Duodenal mucosa (tissue), 2 donors: ENCODE measurements around the gene IRGC.

Experiments
- H3K27ac ChIP-seq: one replicate; pipeline ENCODE4 v1.7.0; 2013; ENCODE audit warnings: low read depth, low read length
- H3K27me3 ChIP-seq, 2 donors: one replicate each; pipeline ENCODE4 v1.7.0; 2013; ENCODE audit warnings: low read length in 2 of 2, control low read depth in 1 of 2; ENCODE audit not compliant: insufficient read depth in 2 of 2, control insufficient read depth in 1 of 2
- H3K36me3 ChIP-seq, 2 donors: one replicate each; pipeline ENCODE4 v1.7.0; 2013; ENCODE audit warnings: low read length in 2 of 2, control low read depth in 1 of 2; ENCODE audit not compliant: insufficient read depth in 2 of 2, control insufficient read depth in 1 of 2
- H3K4me1 ChIP-seq, 2 donors: one replicate each; pipeline ENCODE4 v1.7.0; 2013; ENCODE audit warnings: low read length in 2 of 2, control low read depth in 1 of 2; ENCODE audit not compliant: insufficient read depth in 2 of 2, control insufficient read depth in 1 of 2
- H3K4me3 ChIP-seq, 2 donors: one replicate each; pipeline ENCODE4 v1.7.0; 2013; ENCODE audit warnings: low read length in 2 of 2, low read depth in 1 of 2
- H3K9ac ChIP-seq, 2 donors: one replicate each; pipeline ENCODE4 v1.7.0; 2013; ENCODE audit warnings: low read length in 2 of 2, low read depth in 1 of 2
- H3K9me3 ChIP-seq, 2 donors: one replicate each; pipeline ENCODE4 v1.7.0; 2013; ENCODE audit warnings: low read length in 2 of 2, control low read depth in 1 of 2; ENCODE audit not compliant: control insufficient read depth in 1 of 2

Gene IRGC

GRCh38 chr19:43704002-43704705, 11.7 kb upstream of the IRGC start:
- Histone ChIP-seq H3K9me3 (peaks cover 5% of the 10 kb centered on the region in 2 donors), H3K36me3 (no peaks in the 10 kb centered on the region), H3K4me3 (no peak overlapping the region), H3K27me3 (no peaks in the 10 kb centered on the region), H3K4me1 (peaks cover 14 to 20% of the 10 kb centered on the region in 2 donors), H3K9ac (no peak overlapping the region), H3K27ac (no peak overlapping the region)

GRCh38 chr19:43705729-43706128, 10.1 kb upstream of the IRGC start:
- Histone ChIP-seq H3K4me3 (no peak overlapping the region), H3K36me3 (no peaks in the 10 kb centered on the region)

GRCh38 chr19:43707158-43707712, 8.6 kb upstream of the IRGC start:
- Histone ChIP-seq H3K9ac (no peak overlapping the region), H3K9me3 (peaks cover 5 to 6% of the 10 kb centered on the region in 2 donors), H3K36me3 (no peaks in the 10 kb centered on the region), H3K4me1 (peaks cover 3 to 6% of the 10 kb centered on the region in 2 donors), H3K27me3 (no peaks in the 10 kb centered on the region), H3K4me3 (no peak overlapping the region), H3K27ac (no peak overlapping the region)

More at GRCh38 chr19:43705729-43706128, 10.1 kb upstream of the IRGC start:
- Histone ChIP-seq H3K9ac (no peak overlapping the region), H3K27ac (no peak overlapping the region), H3K4me1 (peaks cover 7 to 8% of the 10 kb centered on the region in 2 donors), H3K9me3 (peaks cover 5 to 6% of the 10 kb centered on the region in 2 donors), H3K27me3 (no peaks in the 10 kb centered on the region)

GRCh38 chr19:43708716-43709115, 7.2 kb upstream of the IRGC start:
- no peak overlapping the region for H3K4me3 ChIP-seq
- H3K4me1 ChIP-seq = peaks cover 3 to 6% of the 10 kb centered on the region in 2 donors
- no peak overlapping the region for H3K9ac ChIP-seq
- peaks cover 5 to 6% of the 10 kb centered on the region in 2 donors for H3K9me3 ChIP-seq
- H3K27ac ChIP-seq = no peak overlapping the region
- H3K27me3 ChIP-seq = no peaks in the 10 kb centered on the region
- H3K36me3 ChIP-seq = no peaks in the 10 kb centered on the region

GRCh38 chr19:43711751-43712355, 4.0 kb upstream of the IRGC start:
- H3K4me3 ChIP-seq = no peak overlapping the region
- peaks cover 5 to 6% of the 10 kb centered on the region in 2 donors for H3K9me3 ChIP-seq
- no peaks in the 10 kb centered on the region for H3K36me3 ChIP-seq
- no peak overlapping the region for H3K9ac ChIP-seq
- no peaks in the 10 kb centered on the region for H3K27me3 ChIP-seq
- no peaks in the 10 kb centered on the region for H3K4me1 ChIP-seq
- H3K27ac ChIP-seq = no peak overlapping the region

GRCh38 chr19:43713208-43713607, 2.7 kb upstream of the IRGC start:
- peaks cover 5 to 6% of the 10 kb centered on the region in 2 donors for H3K9me3 ChIP-seq
- H3K27ac ChIP-seq = no peak overlapping the region
- no peaks in the 10 kb centered on the region for H3K36me3 ChIP-seq
- H3K4me3 ChIP-seq = no peak overlapping the region
- H3K27me3 ChIP-seq = no peaks in the 10 kb centered on the region
- H3K4me1 ChIP-seq = no peaks in the 10 kb centered on the region
- no peak overlapping the region for H3K9ac ChIP-seq

- no peaks in the 10 kb centered on the region for H3K9me3 ChIP-seq
- H3K4me1 ChIP-seq = no peaks in the 10 kb centered on the region
- no peaks in the 10 kb centered on the region for H3K27me3 ChIP-seq
- no peak overlapping the region for H3K4me3 ChIP-seq
- H3K27ac ChIP-seq = no peak overlapping the region
- H3K36me3 ChIP-seq = no peaks in the 10 kb centered on the region
- H3K9ac ChIP-seq = no peak overlapping the region
These were observed 2.9 kb downstream of the IRGC start for GRCh38 chr19:43718627-43719377.

GRCh38 chr19:43719378-43719868, 3.5 kb downstream of the IRGC start:
- no peak overlapping the region for H3K27ac ChIP-seq
- no peaks in the 10 kb centered on the region for H3K27me3 ChIP-seq
- H3K36me3 ChIP-seq = no peaks in the 10 kb centered on the region
- no peak overlapping the region for H3K9ac ChIP-seq
- no peaks in the 10 kb centered on the region for H3K9me3 ChIP-seq
- no peak overlapping the region for H3K4me3 ChIP-seq
- no peaks in the 10 kb centered on the region for H3K4me1 ChIP-seq

GRCh38 chr19:43719918-43720317, 4.0 kb downstream of the IRGC start:
- no peaks in the 10 kb centered on the region for H3K36me3 ChIP-seq
- no peak overlapping the region for H3K4me3 ChIP-seq
- H3K27ac ChIP-seq = no peak overlapping the region
- H3K4me1 ChIP-seq = no peaks in the 10 kb centered on the region
- H3K27me3 ChIP-seq = no peaks in the 10 kb centered on the region
- H3K9me3 ChIP-seq = no peaks in the 10 kb centered on the region
- no peak overlapping the region for H3K9ac ChIP-seq

- Histone ChIP-seq H3K9me3 (no peaks in the 10 kb centered on the region), H3K27me3 (no peaks in the 10 kb centered on the region), H3K36me3 (no peaks in the 10 kb centered on the region), H3K4me1 (no peaks in the 10 kb centered on the region), H3K4me3 (no peak overlapping the region), H3K9ac (no peak overlapping the region), H3K27ac (no peak overlapping the region)
These were observed 5.1 kb downstream of the IRGC start for GRCh38 chr19:43720936-43721335.
